Measurements from ENCODE around the gene ARL2. TPM values are rescaled to one million over a fixed set of nuclear protein-coding genes. Genes with fewer than 3 reads are reported as not detected.

ARL2 gene
- total RNA-seq, 1 experiment from 2014 or later, result 171 TPM

- no peak for TF ChIP-seq ZNF532 (CRISPR knock-in tag; IDR thresholded peaks at IDR 0.05; ENCODE audit: borderline replicate concordance)
- TF ChIP-seq ZNF423 (CRISPR knock-in tag; IDR thresholded peaks at IDR 0.05), result no peak
- no peak for TF ChIP-seq TP53 (CRISPR knock-in tag; IDR thresholded peaks at IDR 0.05)
- TF ChIP-seq USF1 (CRISPR knock-in tag; IDR thresholded peaks at IDR 0.05), result no peak
- TF ChIP-seq ZMAT4 (CRISPR knock-in tag; IDR thresholded peaks at IDR 0.05), result no peak
- no peak for TF ChIP-seq ZNF121 (CRISPR knock-in tag; IDR thresholded peaks at IDR 0.05)
- TF ChIP-seq ZNF396 (CRISPR knock-in tag; IDR thresholded peaks at IDR 0.05; ENCODE audit: borderline replicate concordance), result no peak
- TF ChIP-seq CTCF (IDR thresholded peaks at IDR 0.05), result no peak
- no peak for TF ChIP-seq ZNF138 (CRISPR knock-in tag; conservative IDR thresholded peaks at IDR 0.05)
Measured at GRCh38 chr11:65047581-65048422, 33.8 kb downstream of the ARL2 start (continued).

- Mint-ChIP-seq H3K27ac (no peak overlapping the region), H3K36me3 (no peaks in the 10 kb centered on the region), H3K9me3 (no peaks in the 10 kb centered on the region), H3K4me1 (peaks cover 12% of the 10 kb centered on the region), H3K27me3 (ENCODE audit: low read depth) (no peaks in the 10 kb centered on the region; the same call in 1 of the 2 replicates), H3K4me3 (no peak overlapping the region)
- DNase-seq (ENCODE audit: low spot score) (no peak), ATAC-seq (no peak)
- POLR2A ChIA-PET, result no interaction called here
- CTCF ChIA-PET, result interaction anchor here (0.7 kb wide), 2 partner anchors 20 to 104 kb away, joined by 3 read pairs; no protein-coding TSS in a partner anchor
- TF ChIP-seq ATF6 (CRISPR knock-in tag; IDR thresholded peaks at IDR 0.05) (no peak), FOXP1 (CRISPR knock-in tag; IDR thresholded peaks at IDR 0.05; ENCODE audit: borderline replicate concordance) (no peak), MYBL2 (CRISPR knock-in tag; IDR thresholded peaks at IDR 0.05) (no peak), USF2 (CRISPR knock-in tag; IDR thresholded peaks at IDR 0.05) (no peak), E2F4 (CRISPR knock-in tag; IDR thresholded peaks at IDR 0.05; ENCODE audit: borderline replicate concordance, low read depth) (no peak), ZNF317 (CRISPR knock-in tag; IDR thresholded peaks at IDR 0.05; ENCODE audit: borderline replicate concordance, low read depth) (no peak), ZMAT4 (CRISPR knock-in tag; IDR thresholded peaks at IDR 0.05) (no peak), HMGA2 (CRISPR knock-in tag; IDR thresholded peaks at IDR 0.05) (no peak), HMGXB4 (CRISPR knock-in tag; IDR thresholded peaks at IDR 0.05) (no peak)
Measured at GRCh38 chr11:65051398-65051858, 37.5 kb downstream of the ARL2 start.

Measured in WTC11 (cell line).